Measurements from ENCODE around the gene DMRTA2.

- TF ChIP-seq EZH2phosphoT487 (IDR thresholded peaks at IDR 0.05; ENCODE audit: low read depth, severe bottlenecking, unreplicated experiment): no peak
- TF ChIP-seq CTCF (IDR thresholded peaks at IDR 0.05; ENCODE audit: poor library complexity): no peak
- no peak for TF ChIP-seq EZH2 (IDR thresholded peaks at IDR 0.05; ENCODE audit: borderline replicate concordance)
These were observed 17.9 kb upstream of the DMRTA2 start for GRCh38 chr1:50441183-50441582.
